DMS 273 treated with DMSO at 0.1 percent for 48 hours (cell line): ENCODE results near the gene NHS.

Source experiments
- DNase-seq: peaks from one replicate; lab custom pipeline; 2025; lab: John Stamatoyannopoulos, UW

Gene NHS

DNA sequence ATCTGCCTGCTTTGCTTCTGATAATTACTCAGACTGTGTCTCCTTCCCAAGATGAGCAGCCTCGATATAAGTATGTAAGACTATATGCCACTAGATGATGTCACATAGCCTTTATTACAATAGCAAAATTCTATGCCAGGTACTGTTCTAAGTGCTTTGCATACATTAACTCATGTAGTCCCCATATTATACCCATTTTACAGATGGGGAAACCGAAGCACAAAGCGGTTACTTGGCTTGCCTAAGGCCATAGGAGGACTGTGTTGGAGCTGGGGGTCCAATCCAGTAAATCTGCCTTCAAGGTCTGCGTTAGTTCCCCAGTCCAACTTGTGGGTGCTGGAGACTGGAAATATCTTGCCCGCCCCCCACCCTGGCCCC lies 361.5 kb downstream of the NHS start:
- DNase-seq: no peak

DNA sequence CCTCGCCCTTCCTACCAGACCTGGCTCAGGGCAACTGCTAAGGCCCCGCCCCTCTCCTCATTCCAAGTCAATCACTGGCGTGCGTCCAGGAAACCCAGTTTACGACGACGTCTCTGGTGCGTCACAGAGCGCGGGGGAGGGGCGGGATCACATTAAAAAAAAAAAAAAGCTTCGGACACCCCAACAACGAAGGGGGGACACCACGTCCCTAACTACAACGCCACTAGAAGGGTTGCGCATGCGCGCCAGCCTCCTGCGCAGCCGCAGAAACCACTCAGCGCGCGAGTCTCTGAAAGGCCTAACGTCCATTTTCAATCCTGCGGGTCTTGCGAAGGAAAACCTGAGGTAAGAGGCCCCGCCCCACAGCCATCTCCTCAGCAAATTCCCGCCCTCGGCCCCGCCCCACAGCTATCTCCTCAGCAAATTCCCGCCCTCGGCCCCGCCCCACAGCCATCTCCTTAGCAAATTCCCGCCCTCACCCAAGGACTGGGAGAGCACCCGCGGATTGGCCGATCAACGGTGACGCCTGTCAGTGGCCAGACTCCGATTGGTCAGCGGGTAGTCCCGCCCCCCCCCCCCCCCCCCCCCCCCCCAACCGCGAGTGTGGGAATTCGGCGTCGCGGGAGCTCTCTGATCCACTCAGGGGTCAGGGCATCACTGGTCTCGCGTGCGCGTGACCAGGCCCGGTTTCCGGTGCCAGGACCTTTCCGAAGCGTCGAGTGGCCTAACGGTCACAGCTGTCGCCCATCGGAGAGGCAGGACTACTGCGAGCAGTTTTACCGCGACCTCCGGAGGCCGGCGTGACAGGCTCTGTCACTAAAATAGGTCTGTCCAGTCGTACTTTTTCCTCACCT lies 362.1 kb downstream of the NHS start, which contains the start of gene SCML1:
Gene SCML1, plus strand, starts transcription at position 638 of the 854 bp plus-strand sequence. CDS start 6,694 bp downstream, outside the sequence.
- peak; percentile 96 for DNase-seq

DNA sequence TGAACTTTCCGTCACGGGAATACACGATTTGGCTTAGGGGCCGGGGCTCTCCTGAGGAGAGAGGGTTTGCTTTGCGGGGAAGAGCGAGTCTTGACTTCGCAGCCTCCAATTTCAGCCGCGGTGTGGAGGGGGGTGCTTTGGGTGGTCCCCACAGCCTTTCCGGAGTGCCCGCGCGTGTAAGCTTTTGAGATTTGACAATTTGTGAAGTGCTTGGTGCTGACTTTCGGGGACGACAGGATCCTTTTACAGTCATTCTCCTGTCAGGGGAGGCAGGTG lies 362.6 kb downstream of the NHS start:
- no peak for DNase-seq

DNA sequence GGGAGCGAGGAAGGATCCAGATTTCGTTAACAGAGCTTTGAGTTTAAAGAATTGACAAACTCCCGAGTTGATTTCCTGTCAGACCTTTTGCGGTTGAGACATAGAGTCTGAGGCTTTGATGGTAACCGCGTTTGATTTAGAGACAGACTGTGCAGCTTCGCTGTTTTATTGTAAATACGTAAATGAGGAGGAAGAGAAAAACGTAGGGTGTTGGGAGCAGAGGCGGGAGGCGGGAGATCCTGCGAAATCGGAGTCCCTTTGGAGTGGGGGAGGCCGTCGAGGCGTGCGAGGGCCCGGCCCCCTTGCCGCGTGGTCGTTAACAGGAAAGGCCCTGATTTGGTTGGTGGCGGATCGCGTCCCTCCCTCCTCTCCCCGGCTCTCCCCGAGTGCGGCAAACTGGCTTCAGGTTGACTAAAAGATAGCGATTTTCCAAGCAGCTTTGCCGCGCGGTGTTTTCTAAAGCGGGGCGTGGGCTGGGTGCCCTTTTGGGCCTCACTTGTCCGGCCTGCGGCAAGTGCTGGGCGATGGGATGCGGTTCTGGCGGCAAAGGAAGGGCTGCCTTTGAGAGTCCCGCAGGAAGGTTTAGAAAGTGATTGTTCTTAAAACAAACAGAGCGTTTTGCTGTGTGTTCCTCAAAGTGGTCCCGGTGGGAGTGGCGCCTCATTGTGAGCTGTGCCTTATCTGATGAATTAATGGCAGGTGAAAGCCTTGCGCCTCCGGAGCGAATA lies 363.1 kb downstream of the NHS start:
- DNase-seq: peak; percentile 24

DNA sequence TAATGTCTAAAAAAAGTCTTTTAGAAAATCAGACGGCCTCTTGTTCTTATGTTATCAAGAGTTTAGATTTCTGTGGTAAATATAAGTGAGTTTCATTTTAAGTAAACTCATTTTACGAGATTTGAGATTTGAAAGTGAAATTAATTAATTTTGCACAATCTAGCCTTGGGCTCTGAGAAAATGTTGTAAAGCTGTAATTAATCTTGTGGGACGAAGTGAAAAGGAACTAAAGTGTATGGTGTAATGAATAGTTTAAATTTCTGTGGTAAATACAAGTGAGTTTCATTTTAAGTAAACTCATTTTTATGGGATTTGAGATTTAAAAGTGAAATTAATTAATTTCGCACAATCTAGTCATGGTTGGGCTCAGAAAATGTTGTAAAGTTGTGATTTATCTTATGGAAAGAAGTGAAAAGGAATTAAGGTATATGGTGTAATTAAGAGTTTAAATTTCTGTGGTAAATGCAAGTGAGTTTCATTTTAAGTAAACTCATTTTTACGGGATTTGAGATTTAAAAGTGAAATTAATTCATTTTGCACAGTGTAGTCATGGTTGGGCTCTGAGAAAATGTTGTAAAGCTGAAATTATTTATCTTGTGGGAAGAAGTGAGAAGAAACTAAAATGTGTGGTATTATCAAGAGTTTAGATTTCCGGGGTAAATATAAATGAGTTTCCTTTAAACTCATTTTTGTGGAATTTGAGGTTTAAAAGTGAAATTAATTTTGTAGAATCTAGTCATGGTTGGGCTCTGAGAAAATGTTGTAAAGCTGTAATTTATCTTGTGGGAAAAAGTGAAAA lies 363.9 kb downstream of the NHS start:
- DNase-seq: no peak

DNA sequence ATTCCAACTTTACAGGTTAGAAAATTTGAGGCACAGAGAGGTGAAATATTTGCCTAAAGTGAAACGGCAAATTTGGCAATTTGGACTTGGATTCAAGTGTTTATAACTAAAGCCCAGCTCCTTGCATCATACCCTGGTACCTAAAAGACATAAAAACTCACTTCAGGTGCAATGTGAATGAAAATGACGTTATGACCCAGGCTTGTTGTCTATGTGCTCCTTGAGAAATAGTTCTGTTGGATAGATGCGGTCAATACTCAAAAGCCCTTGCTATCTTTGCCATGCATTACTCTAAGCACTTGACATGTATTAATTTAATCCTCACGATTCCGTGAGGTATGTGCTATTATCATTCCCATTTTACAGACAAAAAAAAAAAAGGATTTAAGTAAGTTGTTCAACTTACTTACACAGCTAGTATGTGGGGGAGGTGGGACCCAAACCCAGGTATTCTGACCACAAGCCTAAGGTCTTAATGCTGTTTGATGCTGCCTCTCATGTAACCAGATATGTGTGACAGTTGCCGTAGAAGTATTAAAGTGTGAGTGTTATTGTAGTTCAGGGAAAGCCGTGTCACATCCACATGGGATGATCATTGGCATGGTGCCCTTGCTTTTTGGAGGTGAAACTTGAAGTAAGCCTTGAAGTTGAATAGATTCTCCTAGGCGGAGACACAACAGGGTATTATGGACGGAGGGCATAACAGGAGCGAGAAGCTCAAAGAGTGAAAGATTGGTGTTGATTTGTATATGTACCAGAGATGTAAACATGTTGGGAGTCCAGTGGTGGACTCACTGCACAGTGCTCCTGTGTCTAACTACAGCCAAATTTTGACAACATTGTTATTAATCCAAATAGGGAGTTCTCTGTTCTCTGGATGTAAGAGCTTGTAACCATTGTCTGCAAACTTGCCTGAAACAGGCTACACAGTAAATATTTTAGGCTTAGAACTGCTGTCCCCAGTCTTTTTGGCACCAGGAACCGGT lies 365.4 kb downstream of the NHS start:
- no peak for DNase-seq

DNA sequence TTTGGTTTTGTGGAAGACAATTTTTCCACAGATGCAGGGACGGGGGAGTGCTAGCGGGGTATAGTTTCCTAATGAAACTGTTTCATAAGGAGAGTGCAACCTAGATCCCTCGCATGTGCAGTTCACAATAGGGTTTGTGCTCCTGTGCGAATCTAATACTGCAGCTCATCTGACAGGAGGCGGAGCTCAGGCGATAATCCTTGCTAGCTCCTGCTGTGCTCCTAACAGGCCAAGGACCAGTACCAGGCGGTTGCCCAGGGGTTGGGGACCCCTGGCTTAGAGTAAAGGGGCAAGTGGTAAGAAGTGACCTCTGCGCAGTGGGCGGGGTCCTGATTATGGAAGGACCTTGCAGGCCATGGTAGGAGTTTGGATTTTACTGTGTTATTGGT lies 366.1 kb downstream of the NHS start:
- no peak for DNase-seq

DNA sequence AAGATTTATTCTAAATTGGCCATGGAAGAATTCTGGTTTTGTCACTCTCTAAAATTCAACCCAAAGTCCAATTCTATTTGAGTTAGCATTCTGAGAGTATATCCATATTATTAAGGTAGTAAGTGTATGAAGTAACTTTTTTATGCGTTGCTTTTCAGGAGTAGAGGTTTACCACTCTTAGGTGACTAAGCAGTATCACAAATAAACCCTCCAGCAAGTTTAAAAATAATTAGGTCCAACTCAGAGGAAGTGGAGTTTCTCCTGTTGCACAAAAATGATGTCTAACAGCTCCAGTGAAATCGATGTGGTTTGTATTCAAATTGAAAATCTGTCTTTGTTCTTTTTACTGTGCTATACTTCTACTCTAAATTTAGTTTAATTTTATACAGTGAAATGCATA lies 368.9 kb downstream of the NHS start:
- DNase-seq: no peak

DNA sequence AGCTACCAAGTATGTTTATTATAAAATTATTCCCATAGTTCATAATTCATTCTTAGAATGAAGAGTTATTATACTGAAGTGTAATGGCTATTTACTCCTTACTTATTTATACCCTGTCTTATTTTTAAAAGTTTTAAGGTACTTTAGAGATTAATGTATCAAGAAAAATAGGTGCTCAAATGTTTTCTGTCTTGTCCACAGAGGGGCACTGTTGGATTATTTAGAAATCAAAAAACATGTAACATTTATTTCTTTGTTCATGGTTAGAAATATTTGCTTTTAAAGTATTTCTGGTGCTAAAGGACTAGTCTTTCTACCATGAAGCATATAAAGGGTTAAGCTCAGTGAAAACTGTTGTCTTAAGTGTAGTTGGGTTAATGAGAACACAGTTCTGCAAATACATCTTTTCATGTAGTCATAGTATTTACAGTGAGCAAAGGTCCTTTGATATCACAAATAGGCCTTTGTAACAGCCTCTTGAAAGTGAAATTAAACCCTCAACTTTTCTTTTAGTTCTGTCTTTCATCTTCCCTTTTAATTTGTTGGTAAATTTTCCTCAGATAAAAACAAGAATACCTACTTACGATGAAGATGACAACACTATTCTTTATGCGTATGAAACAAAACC lies 370.0 kb downstream of the NHS start:
- no peak for DNase-seq

DNA sequence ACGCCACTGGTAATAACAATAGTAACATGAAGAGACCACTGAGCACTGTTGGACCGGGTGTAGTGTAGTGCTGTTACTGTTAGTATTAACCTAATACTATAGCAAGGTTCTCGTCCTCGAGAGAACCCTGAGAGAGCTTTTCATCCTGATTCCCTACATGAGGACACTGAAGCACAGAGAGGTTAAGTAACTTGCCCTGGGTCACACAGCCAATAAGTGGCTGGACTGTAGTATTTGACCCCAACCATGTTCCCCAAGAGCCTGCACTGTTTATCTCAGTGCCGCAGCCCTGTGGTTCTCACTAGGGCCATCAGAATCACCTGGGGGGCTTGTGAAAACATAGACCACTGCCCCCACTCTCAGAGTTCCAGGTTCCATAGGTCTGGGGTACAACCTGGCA lies 372.7 kb downstream of the NHS start:
- DNase-seq: no peak

DNA sequence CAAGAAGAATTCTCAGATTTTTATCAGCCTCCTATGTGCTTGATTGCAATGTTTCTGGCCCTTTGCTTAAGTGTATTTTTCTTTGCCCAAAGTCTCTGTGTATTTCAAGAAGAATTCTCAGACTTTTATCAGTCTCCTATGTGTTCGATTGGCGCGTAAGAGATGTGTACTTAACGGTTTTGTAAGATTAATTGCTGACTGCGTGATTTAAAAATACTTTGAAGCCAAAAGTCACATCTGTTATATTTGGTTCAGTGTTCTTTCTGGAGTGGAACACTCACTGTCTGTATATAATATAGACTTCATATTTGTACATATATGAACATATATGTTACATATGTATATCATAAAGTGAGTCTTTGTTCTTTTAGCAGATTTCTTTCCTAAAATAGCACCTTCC lies 373.7 kb downstream of the NHS start:
- DNase-seq: no peak

DNA sequence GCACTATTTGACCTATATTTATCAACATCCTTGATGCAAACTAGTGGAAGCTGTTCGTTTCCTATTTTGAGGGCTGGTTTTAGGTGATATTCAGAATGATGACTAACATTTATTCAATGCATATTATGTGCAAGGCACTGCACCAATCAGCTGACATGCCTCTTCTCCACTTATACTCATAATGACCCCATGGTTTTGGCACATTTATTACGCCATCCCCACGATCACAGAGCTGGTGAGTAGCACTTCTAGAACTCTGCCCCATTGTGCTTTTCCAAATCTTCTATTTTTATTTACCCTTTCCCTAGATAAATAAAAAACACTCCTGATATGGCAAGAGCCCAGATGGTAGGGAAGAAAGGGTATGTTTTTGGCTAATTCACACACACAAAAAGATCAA lies 375.4 kb downstream of the NHS start:
- no peak for DNase-seq

DNA sequence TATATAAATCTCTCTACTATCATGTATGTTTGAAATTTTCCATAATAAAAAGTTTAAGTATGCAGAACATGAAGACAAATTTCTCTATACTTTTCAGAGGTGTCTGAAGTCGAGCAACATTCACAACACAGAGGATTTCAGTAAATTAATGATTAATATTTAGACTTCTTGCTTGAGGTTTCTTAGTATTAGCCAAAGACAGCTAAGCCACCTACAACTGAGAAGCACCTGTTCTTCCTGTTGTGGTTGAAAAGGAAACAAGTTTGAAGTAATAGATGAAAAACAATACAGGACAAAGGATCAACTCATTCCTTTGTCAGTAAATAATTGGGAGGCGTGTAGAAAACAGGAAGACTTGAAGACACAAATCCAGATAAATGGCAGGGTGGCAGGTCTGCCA lies 383.4 kb downstream of the NHS start:
- no peak for DNase-seq

DNA sequence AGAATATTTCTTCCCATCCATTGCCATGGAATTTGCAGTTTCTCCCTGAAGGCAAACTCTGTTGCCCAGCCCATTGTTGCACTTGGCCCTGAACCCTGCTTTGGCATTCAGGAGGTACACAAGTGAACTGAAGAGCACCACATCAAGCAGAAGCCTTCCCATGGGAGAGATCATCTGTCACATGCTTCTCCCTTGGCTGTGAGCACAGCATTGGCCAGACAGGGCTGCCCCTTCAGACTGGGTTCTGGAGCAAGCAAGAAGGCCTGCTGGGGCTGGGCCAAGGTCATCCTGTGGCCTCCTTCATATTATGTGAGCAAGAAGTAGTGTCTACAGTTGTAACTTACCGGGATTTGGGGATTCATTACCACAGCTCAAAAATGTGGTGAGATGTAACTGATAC lies 385.0 kb downstream of the NHS start:
- DNase-seq: no peak

DNA sequence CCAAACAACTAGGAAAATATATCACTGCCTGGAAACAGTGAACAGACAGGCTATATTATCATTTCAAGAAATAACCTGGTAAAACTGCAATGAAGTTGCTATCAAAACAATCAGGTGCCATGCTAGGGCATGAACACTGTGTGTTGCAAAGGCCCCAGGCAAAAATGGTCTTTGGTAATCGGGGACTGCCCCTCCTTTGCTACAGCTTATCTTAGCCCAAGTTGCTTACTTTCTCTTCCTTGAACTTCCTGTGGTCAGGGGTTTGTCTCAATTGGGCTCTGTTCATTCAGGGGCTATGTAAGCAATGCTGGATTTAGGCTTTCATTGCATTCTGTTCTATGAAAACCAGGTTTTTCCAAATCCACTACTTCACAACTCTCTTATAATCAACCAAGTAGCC lies 392.7 kb downstream of the NHS start:
- no peak for DNase-seq

DNA sequence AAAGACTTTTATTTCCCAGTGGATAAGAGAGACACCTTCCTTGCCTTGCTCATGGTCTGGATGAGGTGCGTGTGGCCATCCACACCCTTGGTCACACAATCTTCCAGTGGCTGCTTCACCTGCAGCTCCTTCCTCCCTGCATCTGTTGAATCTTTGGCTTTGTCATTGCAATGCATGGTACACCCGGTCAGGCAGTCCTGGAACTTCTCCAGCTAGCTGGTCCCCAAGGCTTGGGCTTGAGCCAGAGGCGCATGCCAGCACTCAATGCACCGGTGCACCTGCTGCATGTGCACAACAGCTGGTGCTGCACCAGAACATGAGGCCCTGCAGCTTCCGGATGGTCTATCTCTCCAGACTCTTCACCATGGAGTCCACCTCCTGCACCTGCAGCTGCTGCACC lies 394.0 kb downstream of the NHS start:
- DNase-seq: no peak

DNA sequence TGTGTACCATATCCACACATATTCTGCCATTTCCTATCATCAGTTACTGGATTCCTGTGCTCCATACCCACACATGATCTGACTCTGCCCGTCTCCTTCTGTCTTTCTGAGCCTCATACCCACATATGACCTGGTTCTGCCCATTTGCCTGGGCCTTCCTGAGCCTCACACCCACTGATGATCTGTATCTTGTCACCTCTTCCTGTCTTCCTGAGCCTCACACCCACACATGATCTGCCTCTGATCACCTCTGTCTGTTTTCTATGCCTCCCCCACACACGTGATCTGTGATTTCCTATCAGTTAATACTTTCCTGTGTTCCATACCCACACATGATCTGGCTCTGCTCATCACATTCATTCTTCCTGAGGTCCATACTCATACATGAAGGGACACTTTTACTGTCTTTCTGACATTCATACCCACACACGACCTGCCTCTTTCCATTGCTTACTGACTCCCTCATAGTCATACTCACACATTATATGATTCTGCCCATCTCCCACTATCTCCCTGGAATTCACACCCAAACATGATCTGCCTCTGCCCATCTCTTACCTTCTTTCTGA lies 394.8 kb downstream of the NHS start:
- DNase-seq: no peak

DNA sequence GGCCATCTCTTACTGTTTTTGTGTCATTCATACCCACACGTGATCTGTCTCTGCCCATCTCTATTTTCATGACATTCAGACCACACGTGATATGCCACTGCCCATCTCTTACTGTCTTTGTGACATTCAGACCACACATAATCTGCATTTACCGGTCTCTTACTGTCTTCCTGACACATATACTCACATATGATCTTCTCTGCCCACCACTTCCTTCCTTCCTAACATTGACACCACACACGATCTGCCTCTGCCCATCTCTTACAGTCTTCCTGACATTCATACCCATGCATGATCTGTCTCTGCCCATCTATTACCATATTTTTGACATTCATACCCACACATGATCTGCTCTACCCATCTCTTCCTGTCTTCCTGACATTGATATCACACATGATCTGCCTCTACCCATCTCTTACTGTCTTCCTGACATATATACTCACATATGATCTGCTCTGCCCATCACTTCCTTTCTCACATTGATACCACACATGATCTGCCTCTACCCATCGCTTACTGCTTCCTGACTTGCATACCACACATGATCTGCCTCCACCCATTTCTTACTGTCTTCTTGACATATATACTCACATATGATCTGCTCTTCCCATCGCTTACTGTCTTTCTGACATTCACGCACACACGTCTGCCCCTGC lies 398.3 kb downstream of the NHS start:
- DNase-seq: no peak

DNA sequence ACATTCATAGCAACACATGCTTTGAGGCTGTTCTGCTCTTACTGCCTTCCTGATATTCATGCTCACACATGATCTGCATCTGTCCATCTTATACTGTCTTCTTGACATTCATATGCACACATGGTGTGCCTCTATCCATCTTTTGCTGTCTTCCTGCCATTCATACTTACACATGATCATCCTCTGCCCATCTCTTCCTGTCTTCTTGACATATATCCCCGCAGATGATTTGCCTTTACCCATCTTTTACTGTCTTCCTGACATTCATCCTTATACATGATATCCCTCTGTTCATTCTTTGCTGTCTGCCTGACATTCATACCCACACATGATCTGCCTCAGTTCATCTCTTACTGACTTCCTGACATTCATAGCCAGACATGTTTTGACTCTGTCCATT lies 399.1 kb downstream of the NHS start:
- no peak for DNase-seq

DNA sequence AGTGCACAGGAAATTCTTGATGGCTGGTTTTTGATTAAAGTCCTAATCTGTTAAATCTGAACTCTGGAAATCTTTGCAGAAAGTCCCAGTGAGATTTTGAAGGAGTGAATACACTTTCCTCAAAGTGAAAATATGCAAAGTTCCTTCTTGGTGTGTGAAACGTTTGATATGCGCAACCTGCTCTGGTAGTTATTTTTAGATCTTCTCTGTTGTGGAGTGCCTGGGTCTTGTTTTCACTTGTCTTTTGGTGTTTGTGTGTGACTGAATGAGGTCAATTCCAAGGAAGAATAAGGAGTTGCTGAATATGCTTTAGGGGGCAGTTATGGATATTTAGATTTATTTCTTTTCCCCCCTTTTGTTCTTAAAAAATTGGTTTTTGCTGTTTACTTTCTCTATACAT lies 404.0 kb downstream of the NHS start:
- no peak for DNase-seq
